Measurements from ENCODE around the gene IFI16.
"Not testable (repeated sequence)": the region's sequence is repeated elsewhere in the genome, so short reads cannot be mapped to it uniquely, and the experiment has no call there.

IFI16 gene

DNA sequence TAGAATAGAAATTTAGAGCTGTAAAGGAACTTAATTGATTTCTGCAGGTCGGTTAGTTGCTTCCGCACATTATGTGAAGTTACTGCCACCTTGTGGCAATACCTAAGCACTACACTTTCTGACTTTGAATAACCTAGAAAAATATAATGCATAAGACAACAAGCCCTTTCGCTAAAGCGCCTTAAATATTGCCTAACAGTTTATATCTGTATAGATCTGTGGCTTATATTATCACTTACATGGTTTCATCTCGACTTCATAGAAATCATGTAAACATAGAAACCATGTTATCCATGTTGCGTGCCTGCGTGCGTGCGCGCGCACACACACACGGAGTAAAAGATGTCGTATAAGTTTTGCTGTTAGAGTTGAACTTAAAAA, 10.9 kb upstream of the IFI16 start:
- peak overlapping the region; percentile 58 for H3K9ac ChIP-seq (ENCODE audit: low read depth, low read length)
- H3K36me3 ChIP-seq (ENCODE audit: insufficient read depth, low read length): no peaks in the 10 kb centered on the region
- peaks cover 10% of the 10 kb centered on the region; the same call in 1 of the 2 replicates for H3K4me1 ChIP-seq (ENCODE audit: insufficient read depth, low read length)
- H3K9me3 ChIP-seq (ENCODE audit: control insufficient read depth, insufficient read depth, low read length): no peaks in the 10 kb centered on the region

GRCh38 chr1:158999316-159000069, 10.2 kb upstream of the IFI16 start:
- Histone ChIP-seq H3K36me3 (ENCODE audit: insufficient read depth, low read length) (no peaks in the 10 kb centered on the region), H3K4me1 (ENCODE audit: insufficient read depth, low read length) (peaks cover 10% of the 10 kb centered on the region; the same call in 1 of the 2 replicates), H3K9ac (ENCODE audit: low read depth, low read length) (peak overlapping the region; percentile 67), H3K9me3 (ENCODE audit: control insufficient read depth, insufficient read depth, low read length) (no peaks in the 10 kb centered on the region)

DNA sequence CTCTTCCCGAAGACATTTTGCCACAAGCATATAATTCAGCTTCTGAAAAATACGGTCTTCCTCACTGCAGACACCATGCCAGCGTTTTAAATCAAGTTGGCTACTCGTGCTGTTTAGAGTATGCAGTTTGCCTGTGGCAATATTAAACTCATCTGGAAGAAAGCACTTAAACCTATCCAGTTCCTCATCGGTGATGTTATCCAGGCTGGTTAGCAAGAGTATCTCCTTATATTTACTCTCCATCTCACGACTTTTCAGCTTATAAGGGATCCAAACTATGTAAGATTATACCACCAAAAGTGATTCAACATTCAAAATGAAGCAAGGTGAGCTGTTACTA, 9.7 kb upstream of the IFI16 start:
- H3K9me3 ChIP-seq (ENCODE audit: control insufficient read depth, insufficient read depth, low read length): no peaks in the 10 kb centered on the region
- H3K4me1 ChIP-seq (ENCODE audit: insufficient read depth, low read length): peaks cover 12% of the 10 kb centered on the region; the same call in 1 of the 2 replicates
- peak overlapping the region; percentile 67 for H3K9ac ChIP-seq (ENCODE audit: low read depth, low read length)
- H3K36me3 ChIP-seq (ENCODE audit: insufficient read depth, low read length): no peaks in the 10 kb centered on the region

- peaks cover 18% of the 10 kb centered on the region for H3K4me1 ChIP-seq (ENCODE audit: insufficient read depth, low read length)
- no peaks in the 10 kb centered on the region for H3K9me3 ChIP-seq (ENCODE audit: control insufficient read depth, insufficient read depth, low read length)
- no peaks in the 10 kb centered on the region for H3K36me3 ChIP-seq (ENCODE audit: insufficient read depth, low read length)
- peak overlapping the region; percentile 67 for H3K9ac ChIP-seq (ENCODE audit: low read depth, low read length)
These were observed 9.1 kb upstream of the IFI16 start for GRCh38 chr1:159000625-159001024.

DNA sequence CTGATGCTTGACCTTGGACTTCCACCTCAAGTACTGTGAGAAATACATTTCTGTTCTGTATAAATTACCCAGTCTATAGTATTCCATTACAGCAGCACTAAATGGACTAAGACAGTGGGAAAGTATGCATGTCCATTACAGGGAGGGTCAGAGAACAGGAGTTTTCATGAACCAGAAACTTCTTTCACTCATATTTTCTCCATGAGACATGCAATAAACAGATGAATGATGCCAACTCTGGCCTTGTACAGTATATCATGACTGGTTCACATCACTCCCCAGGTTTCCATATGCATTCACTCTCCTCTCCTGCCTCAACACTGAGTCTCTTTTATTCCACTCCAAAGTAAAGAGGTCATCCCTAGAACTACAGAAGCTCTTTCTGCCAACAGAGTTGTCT, 4.5 kb upstream of the IFI16 start:
- Histone ChIP-seq H3K4me1 (ENCODE audit: insufficient read depth, low read length) (peaks cover 37% of the 10 kb centered on the region), H3K36me3 (ENCODE audit: insufficient read depth, low read length) (no peaks in the 10 kb centered on the region), H3K9ac (ENCODE audit: low read depth, low read length) (no peak overlapping the region), H3K9me3 (ENCODE audit: control insufficient read depth, insufficient read depth, low read length) (no peaks in the 10 kb centered on the region)

GRCh38 chr1:159005676-159006075, 4.0 kb upstream of the IFI16 start:
- peak overlapping the region; percentile 41; the same call in 1 of the 2 replicates for H3K9ac ChIP-seq (ENCODE audit: low read depth, low read length)
- H3K9me3 ChIP-seq (ENCODE audit: control insufficient read depth, insufficient read depth, low read length): no peaks in the 10 kb centered on the region
- peaks cover 37% of the 10 kb centered on the region for H3K4me1 ChIP-seq (ENCODE audit: insufficient read depth, low read length)
- no peaks in the 10 kb centered on the region for H3K36me3 ChIP-seq (ENCODE audit: insufficient read depth, low read length)

GRCh38 chr1:159006210-159006807, 3.4 kb upstream of the IFI16 start:
- Histone ChIP-seq H3K9ac (ENCODE audit: low read depth, low read length) (peak overlapping the region; percentile 41; the same call in 1 of the 2 replicates), H3K4me1 (ENCODE audit: insufficient read depth, low read length) (peaks cover 31% of the 10 kb centered on the region)
- H3K36me3 ChIP-seq (ENCODE audit: insufficient read depth, low read length); H3K9me3 ChIP-seq (ENCODE audit: control insufficient read depth, insufficient read depth, low read length): not testable (repeated sequence)

DNA sequence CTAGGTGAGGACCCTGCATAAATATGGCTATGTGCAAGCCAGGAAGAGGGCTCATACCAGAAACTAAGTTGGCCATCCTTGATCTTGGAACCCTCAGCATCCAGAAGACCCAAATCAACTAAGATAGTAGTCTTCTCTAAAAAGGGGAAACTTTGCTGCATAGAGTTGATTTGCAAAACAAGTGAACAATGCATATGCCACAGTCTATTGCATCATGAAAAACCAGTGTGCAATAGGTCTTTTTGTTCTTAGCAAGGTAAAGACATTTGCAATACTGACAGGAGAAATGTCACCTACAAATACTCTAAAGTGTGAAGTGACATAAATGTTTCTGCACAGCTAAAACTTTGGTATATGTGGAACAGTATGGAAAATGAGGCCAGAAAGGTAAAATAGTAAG, 2.0 kb upstream of the IFI16 start:
- Histone ChIP-seq H3K4me1 (ENCODE audit: insufficient read depth, low read length) (peaks cover 31% of the 10 kb centered on the region), H3K9ac (ENCODE audit: low read depth, low read length) (no peak overlapping the region), H3K36me3 (ENCODE audit: insufficient read depth, low read length) (no peaks in the 10 kb centered on the region)

DNA sequence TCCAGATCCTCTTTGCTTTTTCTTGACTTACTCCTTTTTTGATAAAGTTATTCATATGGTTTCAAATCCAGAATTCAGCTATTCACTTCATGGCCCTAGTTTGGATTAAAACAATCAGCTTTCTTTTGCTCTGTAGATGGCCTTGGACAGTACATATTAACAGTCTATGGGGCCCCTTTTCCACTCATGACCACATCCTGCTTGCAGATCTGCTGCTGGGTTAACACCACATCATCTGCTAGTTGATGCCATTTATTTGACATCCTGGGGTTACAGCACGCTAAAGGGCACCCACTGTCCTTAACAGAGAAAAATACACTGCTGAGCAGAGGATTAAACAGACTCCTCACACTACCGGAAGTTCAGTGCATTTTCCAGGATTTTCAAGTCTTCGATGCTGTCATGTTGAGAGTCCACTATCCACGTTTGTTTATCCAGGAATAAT, 941 bp upstream of the IFI16 start:
- Histone ChIP-seq H3K36me3 (ENCODE audit: insufficient read depth, low read length) (no peaks in the 10 kb centered on the region), H3K9me3 (ENCODE audit: control insufficient read depth, insufficient read depth, low read length) (no peaks in the 10 kb centered on the region), H3K4me1 (ENCODE audit: insufficient read depth, low read length) (peaks cover 31% of the 10 kb centered on the region), H3K9ac (ENCODE audit: low read depth, low read length) (no peak overlapping the region)

More for the DNA sequence above, 2.0 kb upstream of the IFI16 start:
- H3K9me3 ChIP-seq (ENCODE audit: control insufficient read depth, insufficient read depth, low read length): no peaks in the 10 kb centered on the region

- Histone ChIP-seq H3K4me1 (ENCODE audit: insufficient read depth, low read length) (peaks cover 31% of the 10 kb centered on the region), H3K36me3 (ENCODE audit: insufficient read depth, low read length) (no peaks in the 10 kb centered on the region), H3K9me3 (ENCODE audit: control insufficient read depth, insufficient read depth, low read length) (no peaks in the 10 kb centered on the region), H3K9ac (ENCODE audit: low read depth, low read length) (no peak overlapping the region)
These were observed 420 bp upstream of the IFI16 start for GRCh38 chr1:159009287-159009686.

DNA sequence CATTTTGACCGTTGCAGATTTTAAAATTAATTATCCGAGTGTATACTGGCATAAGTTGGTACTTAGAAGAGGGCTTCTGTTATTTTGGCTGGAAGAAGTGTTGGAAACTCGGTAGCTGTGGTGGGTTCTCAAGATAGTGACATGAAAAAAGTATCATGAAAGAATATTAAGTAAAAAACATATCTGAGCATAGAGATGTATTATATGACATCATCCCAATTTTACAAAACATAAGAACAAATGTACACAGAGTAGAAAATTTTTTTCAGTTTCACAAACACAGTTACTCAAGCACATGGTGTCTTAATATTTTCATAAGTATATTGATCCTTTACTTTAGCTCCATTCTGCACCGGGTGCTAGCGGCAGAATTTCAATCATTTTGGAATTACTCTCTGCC, 684 bp downstream of the IFI16 start:
- Histone ChIP-seq H3K9me3 (ENCODE audit: control insufficient read depth, insufficient read depth, low read length) (no peaks in the 10 kb centered on the region), H3K36me3 (ENCODE audit: insufficient read depth, low read length) (no peaks in the 10 kb centered on the region), H3K4me1 (ENCODE audit: insufficient read depth, low read length) (peaks cover 25% of the 10 kb centered on the region), H3K9ac (ENCODE audit: low read depth, low read length) (peak overlapping the region; percentile 32; the same call in 1 of the 2 replicates)

- not testable (repeated sequence) for H3K9ac ChIP-seq (ENCODE audit: low read depth, low read length); H3K36me3 ChIP-seq (ENCODE audit: insufficient read depth, low read length); H3K9me3 ChIP-seq (ENCODE audit: control insufficient read depth, insufficient read depth, low read length)
- peaks cover 20% of the 10 kb centered on the region for H3K4me1 ChIP-seq (ENCODE audit: insufficient read depth, low read length)
These were observed 1.3 kb downstream of the IFI16 start for GRCh38 chr1:159011001-159011400.

DNA sequence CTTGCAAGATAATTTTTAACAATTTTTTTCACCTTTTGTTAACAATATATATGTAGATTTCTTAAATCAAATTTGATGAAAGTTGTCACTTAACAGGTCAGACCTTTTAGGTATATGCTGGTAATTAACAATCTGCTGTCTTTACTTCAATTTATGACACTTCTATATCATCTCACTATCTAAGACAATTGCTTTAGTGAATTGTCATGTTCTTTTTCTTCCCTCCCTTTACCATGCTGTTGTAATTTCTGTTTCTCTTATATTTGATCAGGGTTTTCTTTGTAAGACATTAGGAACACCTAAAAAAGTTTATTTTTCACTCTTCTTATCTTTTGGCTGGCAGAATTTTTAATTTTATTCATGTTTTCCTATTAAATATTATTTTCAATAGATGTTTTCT, 2.0 kb downstream of the IFI16 start:
- H3K36me3 ChIP-seq (ENCODE audit: insufficient read depth, low read length): no peaks in the 10 kb centered on the region
- no peaks in the 10 kb centered on the region for H3K9me3 ChIP-seq (ENCODE audit: control insufficient read depth, insufficient read depth, low read length)
- H3K9ac ChIP-seq (ENCODE audit: low read depth, low read length): no peak overlapping the region
- peaks cover 19% of the 10 kb centered on the region for H3K4me1 ChIP-seq (ENCODE audit: insufficient read depth, low read length)

- Histone ChIP-seq H3K36me3 (ENCODE audit: insufficient read depth, low read length) (no peaks in the 10 kb centered on the region), H3K9ac (ENCODE audit: low read depth, low read length) (no peak overlapping the region), H3K4me1 (ENCODE audit: insufficient read depth, low read length) (peaks cover 11% of the 10 kb centered on the region), H3K9me3 (ENCODE audit: control insufficient read depth, insufficient read depth, low read length) (no peaks in the 10 kb centered on the region)
These were observed 2.8 kb downstream of the IFI16 start for GRCh38 chr1:159012495-159012894.

DNA sequence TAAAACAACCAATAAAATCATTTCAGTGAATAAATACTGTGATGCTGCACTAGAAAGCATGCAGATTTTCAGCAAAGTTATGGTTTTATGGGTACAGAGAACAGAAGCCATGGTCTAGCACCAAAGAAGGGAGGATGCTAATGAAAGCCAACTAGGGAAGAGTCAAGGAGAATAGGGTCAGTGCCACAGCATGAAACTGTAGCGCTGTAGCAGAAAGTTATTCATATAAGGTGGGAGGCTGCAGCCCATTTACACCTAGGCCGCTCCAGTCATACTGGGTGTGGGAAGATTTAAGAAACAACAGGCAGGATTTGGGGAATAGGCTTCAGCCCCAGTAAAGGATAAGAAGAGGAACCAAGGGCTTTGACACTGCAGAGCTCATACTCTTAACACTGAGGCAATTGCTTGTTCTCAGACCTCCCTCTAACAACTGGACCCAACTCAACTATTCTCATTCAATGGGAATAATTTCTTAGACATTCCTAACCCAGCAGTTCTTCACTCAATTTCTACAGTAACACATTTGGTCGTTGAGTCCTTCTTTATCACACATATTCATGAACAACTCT, 4.4 kb downstream of the IFI16 start:
- H3K9ac ChIP-seq (ENCODE audit: low read depth, low read length): no peak overlapping the region
- H3K4me1 ChIP-seq (ENCODE audit: insufficient read depth, low read length): peaks cover 7% of the 10 kb centered on the region; the same call in 1 of the 2 replicates
- no peaks in the 10 kb centered on the region for H3K36me3 ChIP-seq (ENCODE audit: insufficient read depth, low read length)
- H3K9me3 ChIP-seq (ENCODE audit: control insufficient read depth, insufficient read depth, low read length): no peaks in the 10 kb centered on the region

All from ES-I3 (cell line).